K562 treated with DMSO at 1 percent for 12 hours (cell line): ENCODE results near the gene LIPK. TPM values are rescaled to one million over a fixed set of nuclear protein-coding genes. Genes with fewer than 3 reads are reported as not detected.

Experiments
- total RNA-seq: library from RNA; unstranded; fragments of 300-600 nt; gene quantifications from 2 replicates; pipeline ENCODE4 v1.2.3, GENCODE V29; 2022; ENCODE audit not compliant: insufficient read depth

The LIPK gene
- total RNA-seq: not detected in 2 replicates

GRCh38 chr10:88705958-88706357 is at the start of gene LIPK:
Gene LIPK (plus strand): TSS chr10:88706249. CDS start chr10:88724544, 18,295 bp downstream.

GRCh38 chr10:88664142-88664541 is 41.9 kb upstream of the LIPK start, which contains the start of gene LIPF:
Gene LIPF (plus strand): TSS chr10:88664442. CDS start chr10:88667298, 2,856 bp downstream.

GRCh38 chr10:88759366-88760101 is 53.5 kb downstream of the LIPK start, which contains the start of gene LIPN:
Gene LIPN (plus strand): TSS chr10:88760020. CDS start chr10:88761406, 1,386 bp downstream.

Other genes with a start within 250 kb of the LIPK start
- 2.7 TPM in 1 of 2 replicates, not detected in the other for gene RNLS, start 122.9 kb upstream of the LIPK start, total RNA-seq
- gene LIPJ, start 119.5 kb upstream of the LIPK start, total RNA-seq: not detected in 2 replicates
- gene LIPF, start 41.8 kb upstream of the LIPK start, total RNA-seq: not detected in 2 replicates
- gene LIPN, start 53.8 kb downstream of the LIPK start, total RNA-seq: not detected in 2 replicates
- gene LIPM, start 96.5 kb downstream of the LIPK start, total RNA-seq: not detected in 2 replicates
- not detected in 2 replicates for gene ANKRD22, start 145.6 kb downstream of the LIPK start, total RNA-seq
- gene STAMBPL1, start 174.0 kb downstream of the LIPK start, total RNA-seq: not detected in 2 replicates
- 2.9 TPM in 1 of 2 replicates, not detected in the other for gene ACTA2, start 246.5 kb downstream of the LIPK start, total RNA-seq